ENCODE measurements around the gene AGAP1. TPM values are rescaled to one million over a fixed set of nuclear protein-coding genes. Genes with fewer than 3 reads are reported as not detected.

Gene AGAP1
- total RNA-seq, 1 donor from 2014 or later, result 21.1 TPM

DNA sequence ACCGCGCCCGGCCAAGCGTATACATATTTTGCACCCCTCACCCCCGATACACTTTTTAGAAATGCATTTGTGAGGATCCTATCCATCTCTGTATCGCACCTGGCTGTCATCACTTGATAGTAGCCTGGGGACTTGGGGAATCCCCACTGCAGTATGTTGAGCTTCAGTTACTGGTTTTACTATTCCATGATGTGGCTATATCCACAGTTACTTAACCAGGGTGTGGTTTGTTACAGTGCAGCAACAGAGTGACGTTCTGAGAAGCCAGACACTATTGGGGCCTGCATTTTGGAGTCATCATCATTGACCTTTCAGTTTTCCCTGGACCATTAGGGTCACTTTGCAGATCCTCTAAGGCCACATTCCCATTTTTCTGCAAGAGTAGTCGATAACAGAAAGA, 212.7 kb downstream of the AGAP1 start:
- peaks cover 17% of the 10 kb centered on the region for H3K4me1 ChIP-seq

DNA sequence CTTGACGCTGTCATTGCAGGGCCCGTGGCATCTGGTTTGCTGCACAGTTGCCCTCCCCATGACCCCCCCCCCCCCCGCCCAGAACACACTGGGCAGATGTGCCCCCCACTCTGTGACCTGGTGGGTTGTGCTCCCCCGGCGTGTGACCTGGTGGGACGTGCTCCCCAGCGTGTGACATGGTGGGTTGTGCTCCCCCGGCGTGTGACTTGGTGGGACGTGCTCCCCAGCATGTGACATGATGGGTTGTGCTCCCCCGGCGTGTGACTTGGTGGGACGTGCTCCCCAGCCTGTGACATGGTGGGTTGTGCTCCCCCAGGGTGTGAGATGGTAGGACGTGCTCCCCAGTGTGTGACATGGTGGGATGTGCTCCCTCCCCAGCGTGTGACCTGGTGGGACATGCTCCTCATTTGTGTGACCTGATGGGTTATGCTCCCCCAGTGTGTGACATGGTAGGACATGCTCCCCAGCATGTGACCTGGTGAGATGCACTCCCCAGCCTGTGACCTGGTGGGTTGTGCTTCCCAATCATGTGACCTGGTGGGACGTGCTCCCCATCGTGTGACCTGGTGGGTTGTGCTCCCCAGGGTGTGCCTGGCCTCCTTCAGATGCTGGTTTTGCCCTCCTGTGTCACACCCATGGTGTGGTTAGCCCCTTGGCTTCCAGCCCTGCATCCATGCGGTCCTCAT, 213.7 kb downstream of the AGAP1 start:
- Histone ChIP-seq H3K4me1 (peaks cover 12% of the 10 kb centered on the region), H3K36me3 (no peaks in the 10 kb centered on the region), H3K27me3 (no peaks in the 10 kb centered on the region), H3K4me3 (no peak overlapping the region), H3K9me3 (no peaks in the 10 kb centered on the region), H3K27ac (no peak overlapping the region)
- intact Hi-C loops (cut with DNase I), result no loop called here
- TF ChIP-seq, protein P1, sequence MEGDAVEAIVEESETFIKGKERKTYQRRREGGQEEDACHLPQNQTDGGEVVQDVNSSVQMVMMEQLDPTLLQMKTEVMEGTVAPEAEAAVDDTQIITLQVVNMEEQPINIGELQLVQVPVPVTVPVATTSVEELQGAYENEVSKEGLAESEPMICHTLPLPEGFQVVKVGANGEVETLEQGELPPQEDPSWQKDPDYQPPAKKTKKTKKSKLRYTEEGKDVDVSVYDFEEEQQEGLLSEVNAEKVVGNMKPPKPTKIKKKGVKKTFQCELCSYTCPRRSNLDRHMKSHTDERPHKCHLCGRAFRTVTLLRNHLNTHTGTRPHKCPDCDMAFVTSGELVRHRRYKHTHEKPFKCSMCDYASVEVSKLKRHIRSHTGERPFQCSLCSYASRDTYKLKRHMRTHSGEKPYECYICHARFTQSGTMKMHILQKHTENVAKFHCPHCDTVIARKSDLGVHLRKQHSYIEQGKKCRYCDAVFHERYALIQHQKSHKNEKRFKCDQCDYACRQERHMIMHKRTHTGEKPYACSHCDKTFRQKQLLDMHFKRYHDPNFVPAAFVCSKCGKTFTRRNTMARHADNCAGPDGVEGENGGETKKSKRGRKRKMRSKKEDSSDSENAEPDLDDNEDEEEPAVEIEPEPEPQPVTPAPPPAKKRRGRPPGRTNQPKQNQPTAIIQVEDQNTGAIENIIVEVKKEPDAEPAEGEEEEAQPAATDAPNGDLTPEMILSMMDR (IDR thresholded peaks at IDR 0.05), result no peak
- TF ChIP-seq POLR2A (IDR thresholded peaks at IDR 0.05) (no peak), POLR2AphosphoS5 (IDR thresholded peaks at IDR 0.05; ENCODE audit: insufficient read depth in 1 of 2, low read depth in 1 of 2) (no peak)
- DNase-seq (ENCODE audit: extremely low spot score in 2 of 2), result no peak

More for the DNA sequence above, 212.7 kb downstream of the AGAP1 start:
- no peaks in the 10 kb centered on the region for H3K9me3 ChIP-seq
- no peak overlapping the region for H3K27ac ChIP-seq
- no peak for TF ChIP-seq POLR2AphosphoS5 (IDR thresholded peaks at IDR 0.05; ENCODE audit: insufficient read depth in 1 of 2, low read depth in 1 of 2)
- TF ChIP-seq, protein P1 (IDR thresholded peaks at IDR 0.05), result no peak
- TF ChIP-seq POLR2A (IDR thresholded peaks at IDR 0.05), result no peak
- no peaks in the 10 kb centered on the region for H3K27me3 ChIP-seq
- no peaks in the 10 kb centered on the region for H3K36me3 ChIP-seq
- no peak overlapping the region for H3K4me3 ChIP-seq
- intact Hi-C loops (cut with DNase I), result no loop called here
- no peak for DNase-seq (ENCODE audit: extremely low spot score in 2 of 2)

DNA sequence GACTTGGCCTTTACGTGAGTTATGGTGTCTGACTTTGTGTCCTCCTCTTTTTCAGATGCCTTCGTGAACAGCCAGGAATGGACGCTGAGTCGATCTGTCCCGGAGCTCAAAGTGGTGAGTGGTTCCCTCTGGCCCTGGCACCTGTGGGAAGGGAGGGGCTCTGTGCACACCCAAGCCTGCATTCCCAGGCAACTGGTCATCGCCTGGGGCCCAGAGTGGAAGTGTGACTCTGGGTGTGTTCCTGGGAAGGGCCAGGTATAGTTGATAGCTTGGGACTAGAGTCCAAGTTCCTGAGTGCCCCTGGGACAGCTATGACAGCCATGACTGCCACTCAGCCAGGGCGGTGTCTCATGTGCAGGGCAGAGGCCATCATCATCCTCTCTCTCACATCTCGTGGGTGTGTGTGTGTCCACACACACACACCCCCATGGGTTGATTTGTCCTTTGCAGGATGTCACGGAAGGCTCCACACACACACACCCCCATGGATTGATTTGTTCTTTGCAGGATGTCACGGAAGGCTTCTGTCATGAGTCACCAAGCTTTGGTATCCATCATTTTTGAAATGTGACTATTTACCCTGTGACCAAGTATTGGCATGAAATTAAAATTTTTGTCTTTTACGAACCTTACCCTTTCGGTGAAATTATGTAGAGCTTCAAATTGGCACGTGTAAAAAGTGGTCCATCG, 215.4 kb downstream of the AGAP1 start:
- no peaks in the 10 kb centered on the region for H3K27me3 ChIP-seq
- DNase-seq (ENCODE audit: extremely low spot score in 2 of 2), result no peak
- TF ChIP-seq POLR2AphosphoS5 (IDR thresholded peaks at IDR 0.05; ENCODE audit: insufficient read depth in 1 of 2, low read depth in 1 of 2) (no peak), POLR2A (IDR thresholded peaks at IDR 0.05) (no peak)
- TF ChIP-seq, protein P1 (IDR thresholded peaks at IDR 0.05), result no peak
- intact Hi-C loops (cut with DNase I), result no loop called here
- no peak overlapping the region for H3K27ac ChIP-seq
- no peaks in the 10 kb centered on the region for H3K36me3 ChIP-seq
- no peak overlapping the region for H3K4me3 ChIP-seq
- no peaks in the 10 kb centered on the region for H3K9me3 ChIP-seq
- H3K4me1 ChIP-seq, result no peaks in the 10 kb centered on the region

DNA sequence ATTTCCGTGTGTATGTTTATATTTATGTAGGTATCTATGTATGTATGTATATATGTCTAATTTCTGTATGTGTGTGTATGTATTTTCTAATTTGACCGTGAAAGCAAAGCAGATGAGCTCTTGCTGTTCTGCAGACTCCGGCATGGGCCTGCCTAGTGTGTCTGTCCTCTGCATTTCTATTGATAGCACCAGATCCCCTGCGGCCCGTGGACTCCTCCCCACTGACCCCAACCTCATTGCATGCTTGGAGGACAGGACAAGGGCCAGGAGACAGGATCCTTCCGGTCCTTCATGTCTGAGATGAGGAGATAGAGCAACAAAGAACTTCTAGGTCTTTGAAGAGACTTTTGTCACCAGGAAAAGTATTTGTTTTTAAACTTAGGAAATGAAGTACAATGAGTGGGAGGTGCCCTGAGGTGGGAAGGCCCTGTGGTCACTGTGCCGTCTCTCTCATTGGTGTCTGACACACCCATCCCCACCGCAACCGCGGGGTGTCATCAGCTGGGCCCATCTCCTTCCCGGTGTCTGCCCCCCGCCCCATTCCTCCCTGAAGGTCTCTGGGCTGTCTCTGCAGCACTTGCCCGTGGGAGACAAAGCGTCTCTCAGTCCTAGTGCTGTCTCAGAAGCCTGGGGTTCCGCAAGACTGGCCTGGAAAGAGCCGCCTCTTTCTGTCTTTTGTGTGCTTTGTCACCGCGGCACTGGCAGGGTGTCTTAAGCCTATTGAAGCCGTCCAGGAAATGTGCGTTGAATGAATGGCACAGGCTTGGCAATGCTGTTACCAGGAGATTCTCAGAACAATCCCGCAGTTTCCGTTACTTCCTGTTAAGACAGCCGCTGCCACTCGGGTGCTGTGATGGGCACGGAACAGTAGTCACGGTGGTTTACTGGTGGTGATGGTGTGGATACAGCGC, 216.4 kb downstream of the AGAP1 start:
- DNase-seq (ENCODE audit: extremely low spot score in 2 of 2), result no peak
- TF ChIP-seq, protein P1 (IDR thresholded peaks at IDR 0.05), result no peak
- no peak for TF ChIP-seq POLR2A (IDR thresholded peaks at IDR 0.05)
- TF ChIP-seq POLR2AphosphoS5 (IDR thresholded peaks at IDR 0.05; ENCODE audit: insufficient read depth in 1 of 2, low read depth in 1 of 2), result no peak
- Histone ChIP-seq H3K4me1 (no peaks in the 10 kb centered on the region), H3K27ac (no peak overlapping the region), H3K36me3 (no peaks in the 10 kb centered on the region), H3K27me3 (no peaks in the 10 kb centered on the region), H3K9me3 (no peaks in the 10 kb centered on the region), H3K4me3 (no peak overlapping the region)
- intact Hi-C loops (cut with DNase I), result no loop called here

Data from vagina (tissue), 2 donors.